Heart right ventricle (tissue), 16 donors: ENCODE measurements around the gene PCYOX1L. TPM values are rescaled to one million over a fixed set of nuclear protein-coding genes. Genes with fewer than 3 reads are reported as not detected.

Source experiments
- ATAC-seq, 8 donors: fragments of 200-7000 bp; cut with Tn5 transposase; one replicate each; pipeline ENCODE4 v1.9.1; 2020; ENCODE audit warnings: mild to moderate bottlenecking in 8 of 8, moderate library complexity in 8 of 8, moderate number of reproducible peaks in 1 of 8
- DNase-seq, 2 donors: peaks; one replicate each; pipeline ENCODE4 v3.0.0-alpha.2; 2020
- H3K27ac ChIP-seq, 10 donors: fragments of 200-600 bp; sonication (generic) in 2 of 10; one replicate each; pipeline versions ENCODE4 v1.5.0 to v1.8.0; 2020 to 2022; ENCODE audit warnings: mild to moderate bottlenecking in 3 of 10
- H3K27me3 ChIP-seq, 7 donors: fragments of 200-600 bp; one replicate each; pipeline ENCODE4 v1.8.0; 2021 to 2022; ENCODE audit warnings: mild to moderate bottlenecking in 2 of 7
- H3K36me3 ChIP-seq, 9 donors: fragments of 200-600 bp; sonication (generic) in 1 of 9; one replicate each; pipeline versions ENCODE4 v1.5.0 to v1.8.0; 2020 to 2022; ENCODE audit warnings: mild to moderate bottlenecking in 2 of 9
- H3K4me1 ChIP-seq, 9 donors: fragments of 200-600 bp; sonication (generic) in 1 of 9; one replicate each; pipeline versions ENCODE4 v1.5.0 to v1.8.0; 2020 to 2022; ENCODE audit warnings: mild to moderate bottlenecking in 4 of 9
- H3K4me3 ChIP-seq, 10 donors: fragments of 200-600 bp; sonication (generic) in 2 of 10; one replicate each; pipeline versions ENCODE4 v1.5.0 to v1.8.0; 2020 to 2022; ENCODE audit warnings: mild to moderate bottlenecking in 7 of 10, moderate library complexity in 2 of 10
- H3K9me3 ChIP-seq, 11 donors: fragments of 200-600 bp in 10 of 11; sonication (generic) in 2 of 11; one replicate each; pipeline versions ENCODE4 v1.5.0 to v1.8.0; 2013 to 2022; ENCODE audit warnings: mild to moderate bottlenecking in 2 of 11, control low read depth in 1 of 11, moderate library complexity in 1 of 11
- CTCF ChIP-seq, 9 donors: fragments of 200-600 bp; sonication (generic) in 2 of 9; IDR thresholded peaks; one replicate each; pipeline versions ENCODE4 v1.5.0 to v1.8.0; 2021 to 2022; ENCODE audit warnings: antibody characterized with exemption in 9 of 9, mild to moderate bottlenecking in 5 of 9, moderate library complexity in 1 of 9
- WGBS, 2 donors: extraction: QIAGEN DNeasy Blood & Tissue Kit; methylation state at CpG; one replicate each; pipeline ENCODE4 v1.1.7; 2013; ENCODE audit warnings: inconsistent platforms in 1 of 2; 5-methylcytosine and 5-hydroxymethylcytosine counted together
- intact Hi-C, 10 donors: fragments of 100-400 bp; cut with DNase I; formaldehyde crosslinking; loops; one replicate each; pipeline versions ENCODE4 v1.11.1 to v1.14.2; 2022
- polyA plus RNA-seq, 2 donors: library from polyadenylated mRNA; stranded (reverse); fragments of 200-250 nt; gene quantifications; one replicate each; pipeline ENCODE4 v1.2.3, GENCODE V29; 2013
- total RNA-seq, 10 donors: library from RNA; stranded (reverse); fragmentation: NEBNext Ultra II Directional in 3 of 10; extraction: Animal tissue kit (Norgen Biotek cat#: 25700) in 3 of 10; gene quantifications; one replicate each; pipeline versions ENCODE4 v1.2.1 to v1.2.4, GENCODE V29; 2021 to 2023
- donor health status: Arrhythmogenic right ventricular cardiomyopathy.
- donor health status: ischemic (EF 13 %, LVEDD 7.1; RV severe dilation, severe dysfunction).
- donor health status: healthy with polysubstance abuse.
- donor health status: DM: no; HTN: yes; CAD: no.
- donor health status: DM: no; HTN: no; CAD: no.
- donor health status: ischemic (EF 25% LVEDD 6.9; RV normal size, moderate dysfunction).
- donor health status: ischemic (EF 25% LVEDD 5.7; RV mildly dilated, moderate dysfunction).
- donor health status: healthy.
- donor health status: DM: yes; HTN: yes; CAD: no.
- donor health status: Ischemic cardiomyopathy.
- donor health status: ischemic (EF 35%, LVEDD 5.7; RV mildly dilated, moderate dysfunction).
- donor health status: nonischemic (EF 11% LVEDD 7.7; RV severe dilation, severe dysfunction).
- donor health status: DM: yes; HTN: yes; CAD: no.
- donor health status: PGD.
- donor health status: ischemic (EF 29% LVEDD 5.4; RV normal size, mild dysfunction).
- donor health status: nonischemic (EF 23%, LVEDD 6.1; RV moderate dilation, normal function).

Gene PCYOX1L
- total and polyA plus RNA-seq, 12 donors = 2.6 to 6.2 (median 4.4) TPM

- no peak for TF ChIP-seq CTCF (IDR thresholded peaks at IDR 0.05)
- no peak overlapping the region for H3K4me3 ChIP-seq
- no peak for ATAC-seq
- H3K27ac ChIP-seq = no peak overlapping the region
- H3K36me3 ChIP-seq = peaks cover 0 to 4% (median 0%) of the 10 kb centered on the region in 9 donors
- WGBS, 2 donors = 90 to 92% methylated on average over 12 of the region's 12 CpGs
- H3K4me1 ChIP-seq = peaks cover 0 to 25% (median 10%) of the 10 kb centered on the region in 9 donors
- intact Hi-C loops = loop anchor here in 3 of 10 donors (5.0 to 10.0 kb wide), 2 partner anchors 40 to 98 kb away; no protein-coding TSS in a partner anchor
- DNase-seq = no peak
- H3K9me3 ChIP-seq = no peaks in the 10 kb centered on the region
- H3K27me3 ChIP-seq = no peaks in the 10 kb centered on the region
These were observed 4.7 kb downstream of the PCYOX1L start for GRCh38 chr5:149362541-149362940.

DNA sequence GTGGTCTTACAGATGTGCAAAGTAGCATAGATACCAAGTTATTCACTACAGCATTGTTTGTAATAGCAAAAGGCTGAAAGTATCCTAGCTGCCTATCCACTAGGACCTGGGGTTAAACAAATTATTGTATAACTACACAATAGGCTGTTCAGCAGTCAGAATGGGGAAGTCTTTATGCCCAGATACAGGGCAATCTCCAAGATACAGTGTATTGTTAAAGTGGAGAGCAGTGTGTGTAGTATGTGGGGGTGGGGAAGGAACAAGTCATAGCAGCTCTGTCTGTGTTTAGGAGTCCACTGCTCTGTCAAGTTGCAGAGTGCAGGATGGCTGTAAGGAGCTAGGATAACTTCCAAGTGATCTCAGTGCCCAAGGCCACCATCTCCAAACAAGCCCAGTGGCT, 5.5 kb downstream of the PCYOX1L start:
- H3K36me3 ChIP-seq = peaks cover 0 to 4% (median 0%) of the 10 kb centered on the region in 9 donors
- peaks cover 0 to 21% (median 10%) of the 10 kb centered on the region in 9 donors for H3K4me1 ChIP-seq
- ATAC-seq = no peak
- no peaks in the 10 kb centered on the region for H3K9me3 ChIP-seq
- no peak overlapping the region for H3K4me3 ChIP-seq
- intact Hi-C loops = loop anchor here in 3 of 10 donors (5.0 to 10.0 kb wide), 2 partner anchors 41 to 99 kb away; no protein-coding TSS in a partner anchor
- H3K27me3 ChIP-seq = no peaks in the 10 kb centered on the region
- no peak for DNase-seq
- H3K27ac ChIP-seq = no peak overlapping the region
- no peak for TF ChIP-seq CTCF (IDR thresholded peaks at IDR 0.05)

DNA sequence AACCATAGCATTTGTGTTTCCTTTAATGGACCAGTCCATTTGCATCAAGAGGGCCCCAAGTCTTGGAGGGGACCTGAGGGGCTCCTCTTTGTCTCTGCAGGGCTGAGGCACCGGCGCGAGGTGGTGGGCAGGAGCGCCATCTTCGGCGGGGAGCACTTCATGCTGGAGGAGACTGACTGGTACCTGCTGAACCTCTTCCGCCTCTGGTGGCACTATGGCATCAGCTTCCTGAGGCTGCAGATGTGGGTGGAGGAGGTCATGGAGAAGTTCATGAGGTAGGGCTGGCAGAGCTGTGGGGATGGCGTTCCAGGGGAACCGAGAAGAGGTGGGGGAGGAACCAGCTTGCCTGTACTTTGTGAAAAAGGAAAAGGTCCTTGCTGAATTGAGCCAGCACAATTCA, 6.1 kb downstream of the PCYOX1L start:
- H3K9me3 ChIP-seq = no peaks in the 10 kb centered on the region
- TF ChIP-seq CTCF (IDR thresholded peaks at IDR 0.05) = no peak
- no peak overlapping the region for H3K4me3 ChIP-seq
- 94 to 99% methylated on average over 9 of the region's 9 CpGs for WGBS, 2 donors
- no peaks in the 10 kb centered on the region for H3K27me3 ChIP-seq
- peaks cover 0 to 4% (median 0%) of the 10 kb centered on the region in 9 donors for H3K36me3 ChIP-seq
- intact Hi-C loops = loop anchor here in 3 of 10 donors (5.0 to 10.0 kb wide), 2 partner anchors 42 to 99 kb away; no protein-coding TSS in a partner anchor
- peaks cover 0 to 15% (median 8%) of the 10 kb centered on the region in 9 donors for H3K4me1 ChIP-seq
- ATAC-seq (no peak), DNase-seq (no peak)
- no peak overlapping the region for H3K27ac ChIP-seq

DNA sequence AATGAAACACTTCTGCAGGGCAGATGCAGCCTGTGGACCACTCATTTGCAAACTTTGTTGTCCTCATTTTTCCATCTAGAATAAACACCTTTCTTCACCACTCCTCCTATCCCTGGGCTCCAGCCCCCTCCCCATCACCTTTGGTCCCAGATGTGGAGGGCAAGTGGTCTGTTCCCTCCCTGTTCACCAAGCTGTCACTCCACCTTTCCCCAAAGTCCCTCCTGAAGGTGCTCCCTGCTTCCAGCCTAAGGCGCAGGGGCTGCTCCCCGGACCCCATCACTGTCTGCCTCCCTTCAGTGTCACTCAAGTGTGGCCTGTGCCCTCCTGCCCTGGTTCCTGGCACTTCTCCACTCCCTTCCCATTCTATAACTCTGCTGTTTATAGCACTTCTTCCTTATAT, 6.9 kb downstream of the PCYOX1L start:
- ATAC-seq (no peak), DNase-seq (no peak)
- no peak for TF ChIP-seq CTCF (IDR thresholded peaks at IDR 0.05)
- Histone ChIP-seq H3K27me3 (no peaks in the 10 kb centered on the region), H3K4me3 (no peak overlapping the region), H3K9me3 (no peaks in the 10 kb centered on the region), H3K4me1 (peaks cover 0 to 12% (median 8%) of the 10 kb centered on the region in 9 donors), H3K27ac (no peak overlapping the region), H3K36me3 (peaks cover 0 to 4% (median 0%) of the 10 kb centered on the region in 9 donors)
- 95% methylated on average over 2 of the region's 2 CpGs for WGBS, 2 donors
- intact Hi-C loops = loop anchor here in 8 of 10 donors (5.0 to 10.0 kb wide), 7 partner anchors 42 to 203 kb away; no protein-coding TSS in a partner anchor
